H1 (cell line): Measurements from ENCODE around the gene ACTG2.

Source experiments
- CREB1 ChIP-seq: IDR thresholded peaks from 2 replicates; pipeline ENCODE4 v1.6.1; 2012; ENCODE audit warnings: inconsistent platforms
- GABPA ChIP-seq: IDR thresholded peaks from 2 replicates; pipeline ENCODE4 v1.6.1; 2011; ENCODE audit warnings: mild to moderate bottlenecking, low read length, moderate library complexity, borderline replicate concordance; ENCODE audit not compliant: insufficient read depth
- HDAC2 ChIP-seq, 2 experiments: fragments of 300-600 bp in 1 of 2; sonication (generic) in 1 of 2; IDR thresholded peaks; 2 replicates each; pipeline ENCODE4 v1.6.1; 2011 to 2012; ENCODE audit warnings: low read depth in 2 of 2, low read length in 2 of 2, mild to moderate bottlenecking in 2 of 2, moderate library complexity in 2 of 2, borderline replicate concordance in 1 of 2, inconsistent platforms in 1 of 2
- NRF1 ChIP-seq: IDR thresholded peaks from 2 replicates; pipeline ENCODE4 v1.6.1; 2011; ENCODE audit warnings: mild to moderate bottlenecking, low read depth, low read length, improper control_type of control experiment
- POLR2A ChIP-seq, 2 experiments: IDR thresholded peaks; 1 replicate in 1 of 2; 2 replicates in 1 of 2; pipeline ENCODE4 v1.6.1; 2011; ENCODE audit warnings: low read depth in 2 of 2, low read length in 2 of 2, mild to moderate bottlenecking in 2 of 2; ENCODE audit errors: control extremely low read depth in 1 of 2
- RAD21 ChIP-seq, 2 experiments: IDR thresholded peaks in 1 of 2; conservative IDR thresholded peaks in 1 of 2; 2 replicates each; pipeline ENCODE4 v1.6.1; 2011; ENCODE audit warnings: low read depth in 2 of 2, low read length in 2 of 2, improper control_type of control experiment in 1 of 2, inconsistent platforms in 1 of 2, mild to moderate bottlenecking in 1 of 2, moderate library complexity in 1 of 2
- SIN3A ChIP-seq, 2 experiments: IDR thresholded peaks in 1 of 2; conservative IDR thresholded peaks in 1 of 2; 2 replicates each; pipeline ENCODE4 v1.6.1; 2011 to 2012; ENCODE audit warnings: low read length in 2 of 2, improper control_type of control experiment in 1 of 2, low read depth in 1 of 2, mild to moderate bottlenecking in 1 of 2
- SUZ12 ChIP-seq: fragments of 200-600 bp; sonication (generic); IDR thresholded peaks from 2 replicates; pipeline ENCODE4 v1.6.1; 2012; ENCODE audit warnings: mild to moderate bottlenecking, inconsistent platforms, low read length, moderate library complexity, mixed read lengths
- TCF12 ChIP-seq: IDR thresholded peaks from 2 replicates; pipeline ENCODE4 v1.6.1; 2011; ENCODE audit warnings: low read depth, mild to moderate bottlenecking, low read length
- TF ChIP-seq, protein P1 (sequence below): IDR thresholded peaks from 2 replicates; pipeline ENCODE4 v1.6.1; 2012; ENCODE audit warnings: inconsistent platforms
- TF ChIP-seq, protein P2 (sequence below): IDR thresholded peaks from 2 replicates; pipeline ENCODE4 v1.6.1; 2011; ENCODE audit warnings: low read length, improper control_type of control experiment

DNA sequence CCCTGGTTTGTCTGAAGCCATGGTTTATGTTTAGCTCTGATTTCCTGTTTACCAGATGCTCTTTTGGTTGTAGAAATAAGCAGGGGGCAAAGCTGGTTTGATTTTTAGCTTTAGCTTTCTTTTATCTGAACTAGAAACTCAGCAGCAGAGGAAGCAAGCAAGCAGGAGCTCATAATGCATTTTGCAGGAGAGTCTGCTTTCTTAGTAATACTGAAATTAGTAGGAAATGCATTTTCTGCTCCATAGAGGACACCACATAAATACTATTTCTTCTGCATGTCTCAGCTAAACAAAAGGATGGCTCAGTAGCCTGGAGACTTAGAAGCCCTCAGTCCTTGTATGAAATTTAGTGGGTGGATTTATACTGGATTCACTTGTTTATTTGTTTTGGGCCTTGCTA, 57.0 kb downstream of the ACTG2 start:
- TF ChIP-seq POLR2A (IDR thresholded peaks at IDR 0.05; ENCODE audit: control extremely low read depth in 1 of 2, low read depth in 2 of 2, low read length in 2 of 2): no peak
- TF ChIP-seq TCF12: no peak
- no peak for TF ChIP-seq NRF1
- no peak for TF ChIP-seq GABPA
- no peak for TF ChIP-seq CREB1
- no peak for TF ChIP-seq HDAC2 (IDR thresholded peaks at IDR 0.05; ENCODE audit: borderline replicate concordance in 1 of 2, low read depth in 2 of 2, low read length in 2 of 2)
- TF ChIP-seq, protein P1, sequence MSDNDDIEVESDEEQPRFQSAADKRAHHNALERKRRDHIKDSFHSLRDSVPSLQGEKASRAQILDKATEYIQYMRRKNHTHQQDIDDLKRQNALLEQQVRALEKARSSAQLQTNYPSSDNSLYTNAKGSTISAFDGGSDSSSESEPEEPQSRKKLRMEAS: no peak
- no peak for TF ChIP-seq SIN3A (conservative IDR thresholded peaks at IDR 0.05 in 1 of 2, IDR thresholded peaks at IDR 0.05 in 1 of 2; ENCODE audit: low read depth in 1 of 2, low read length in 2 of 2)
- no peak for TF ChIP-seq RAD21 (IDR thresholded peaks at IDR 0.05 in 1 of 2, conservative IDR thresholded peaks at IDR 0.05 in 1 of 2; ENCODE audit: low read depth in 2 of 2, low read length in 2 of 2)
- TF ChIP-seq, protein P2, sequence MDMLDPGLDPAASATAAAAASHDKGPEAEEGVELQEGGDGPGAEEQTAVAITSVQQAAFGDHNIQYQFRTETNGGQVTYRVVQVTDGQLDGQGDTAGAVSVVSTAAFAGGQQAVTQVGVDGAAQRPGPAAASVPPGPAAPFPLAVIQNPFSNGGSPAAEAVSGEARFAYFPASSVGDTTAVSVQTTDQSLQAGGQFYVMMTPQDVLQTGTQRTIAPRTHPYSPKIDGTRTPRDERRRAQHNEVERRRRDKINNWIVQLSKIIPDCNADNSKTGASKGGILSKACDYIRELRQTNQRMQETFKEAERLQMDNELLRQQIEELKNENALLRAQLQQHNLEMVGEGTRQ: no peak
- TF ChIP-seq SUZ12: no peak
